HL-60/S4 treated with phorbol 12-myristate 13-acetate at 8.2 ng/mL for 4 days and 3 days (cell line): ENCODE results near the gene FASN.

Source experiments
- in situ Hi-C: fragments of 300-500 bp; cut with MboI; formaldehyde crosslinking; loops from 2 replicates; pipeline ENCODE4 v1.15.0; 2022; ENCODE audit warnings: low sequenced_read_pairs

The FASN gene

DNA sequence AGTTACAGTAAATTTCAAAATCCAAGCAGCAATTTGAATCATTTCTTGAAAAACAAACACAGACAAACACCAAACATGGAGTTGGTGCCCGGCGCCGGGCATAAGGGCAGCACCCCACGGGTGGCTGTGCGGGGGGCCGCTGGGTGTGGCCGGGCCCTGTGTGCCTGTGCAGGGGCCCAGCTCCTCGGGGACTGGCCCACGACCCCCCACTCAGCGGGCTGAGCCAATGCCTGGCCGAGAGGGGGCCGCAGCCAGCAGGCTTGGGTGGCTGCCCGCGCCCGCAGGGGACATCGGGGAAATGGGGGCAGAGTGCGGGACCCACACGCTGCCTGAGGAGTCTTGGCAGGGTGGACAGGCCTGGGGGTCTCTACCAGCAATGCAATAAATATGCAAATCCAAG is 19.6 kb downstream of the FASN start:
- in situ Hi-C loops: no loop called here

DNA sequence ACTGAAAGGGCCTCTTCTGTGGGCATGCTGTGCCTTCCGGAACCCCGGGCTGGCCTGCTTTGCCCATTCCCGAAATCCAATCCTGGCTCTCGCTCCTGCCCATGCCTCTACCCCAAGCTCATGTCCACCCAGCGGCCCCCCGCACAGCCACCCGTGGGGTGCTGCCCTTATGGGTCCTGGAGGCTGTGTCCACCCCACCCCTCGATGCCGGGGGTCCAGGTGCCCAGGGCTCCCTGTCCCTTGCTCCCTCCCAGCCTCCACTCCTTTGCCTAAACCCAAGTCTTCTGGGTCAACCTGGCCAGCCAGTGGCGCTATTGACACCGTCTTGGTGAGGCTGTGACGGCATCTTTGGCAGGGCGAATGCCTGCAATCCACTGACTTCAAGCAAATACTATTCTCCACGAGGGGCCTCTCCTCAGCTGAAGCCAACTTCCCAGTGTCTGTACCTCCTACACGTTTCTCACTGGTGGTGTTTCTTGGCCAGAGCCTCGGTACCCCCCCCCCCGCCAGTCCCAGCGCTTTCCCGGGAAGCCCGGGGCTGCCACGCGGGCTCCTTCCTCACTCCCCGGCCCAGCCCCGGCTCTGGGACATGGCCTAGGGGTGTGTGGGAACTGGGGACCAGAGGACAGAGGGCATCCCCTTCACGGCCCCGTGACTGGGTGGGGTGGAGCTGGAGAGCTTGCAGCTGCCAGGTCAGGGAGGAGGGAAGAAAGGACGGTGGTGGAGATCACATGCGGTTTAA is 20.2 kb downstream of the FASN start:
- in situ Hi-C loops: no loop called here

DNA sequence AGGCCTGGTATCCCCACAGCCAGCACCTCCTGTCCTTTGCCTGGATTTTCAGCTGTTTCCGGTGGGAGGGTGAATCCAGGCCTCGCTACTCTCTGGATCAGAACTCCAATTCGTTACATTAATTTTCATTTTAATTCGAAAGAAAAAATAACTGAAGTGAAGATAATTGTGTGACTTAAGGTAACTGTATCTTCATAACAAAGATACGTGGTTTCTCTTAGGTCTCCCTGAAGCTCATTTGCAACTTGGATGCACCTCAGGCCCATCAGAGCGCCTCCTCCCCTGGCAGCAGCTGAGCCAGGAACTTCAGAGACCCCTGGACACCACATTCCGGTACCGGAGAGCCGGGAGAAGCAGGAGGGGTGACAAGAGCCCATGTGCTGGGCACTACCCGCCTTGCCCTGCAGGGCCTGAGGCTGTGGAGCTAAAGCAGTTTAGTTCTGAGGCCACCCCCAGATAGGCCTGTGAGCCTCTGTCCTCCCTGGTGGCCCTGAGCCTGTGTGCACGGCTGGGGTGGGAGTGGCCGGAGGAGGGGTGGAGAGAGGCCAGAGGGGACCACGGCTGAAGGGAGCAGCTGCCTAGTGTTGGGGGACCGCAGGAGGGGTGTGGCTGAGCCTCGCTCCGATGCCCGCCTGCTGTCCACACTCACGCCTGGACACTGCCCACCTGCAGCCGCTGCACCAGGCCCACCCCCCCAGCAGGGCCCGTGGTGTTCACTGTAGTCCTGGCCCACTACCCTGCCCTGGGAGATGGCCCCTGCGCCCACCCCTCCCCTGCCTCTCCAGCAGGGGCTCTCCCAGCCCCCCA is 21.0 kb downstream of the FASN start:
- in situ Hi-C loops: no loop called here

DNA sequence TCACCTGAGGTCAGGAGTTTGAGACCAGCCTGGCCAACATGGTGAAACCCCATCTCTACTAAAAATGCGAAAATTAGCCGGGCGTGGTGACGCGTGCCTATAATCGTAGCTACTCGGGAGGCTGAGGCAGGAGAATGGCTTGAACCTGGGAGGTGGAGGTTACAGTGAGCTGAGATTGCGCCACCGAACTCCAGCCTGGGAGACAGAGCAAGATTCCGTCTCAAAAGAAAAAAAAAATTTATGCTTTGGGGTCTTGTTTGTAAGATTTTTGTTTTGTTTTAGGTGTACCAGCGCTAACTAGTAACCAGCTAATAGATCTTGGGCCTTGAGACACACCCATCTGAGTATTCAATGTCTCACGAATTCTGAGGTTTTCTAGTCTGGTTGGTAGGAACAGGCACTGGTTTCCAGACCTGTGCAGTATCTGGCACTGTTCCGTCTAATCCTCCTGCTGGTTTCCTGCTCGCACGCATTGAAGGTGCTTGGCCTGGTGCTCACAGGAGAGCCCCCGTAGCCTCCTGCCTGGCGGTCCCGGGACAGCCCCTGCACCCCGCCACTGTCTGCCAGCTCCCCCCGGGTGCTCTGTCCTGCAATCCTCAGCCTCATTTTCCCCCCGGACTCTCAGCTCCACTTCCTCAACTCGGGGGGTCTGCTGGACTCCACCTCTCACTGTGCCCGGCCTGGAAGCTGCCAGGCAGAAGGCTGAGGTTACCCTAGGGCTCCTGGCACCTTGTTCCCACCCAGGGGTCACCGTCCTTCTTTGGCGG is 21.8 kb downstream of the FASN start:
- in situ Hi-C loops: no loop called here

DNA sequence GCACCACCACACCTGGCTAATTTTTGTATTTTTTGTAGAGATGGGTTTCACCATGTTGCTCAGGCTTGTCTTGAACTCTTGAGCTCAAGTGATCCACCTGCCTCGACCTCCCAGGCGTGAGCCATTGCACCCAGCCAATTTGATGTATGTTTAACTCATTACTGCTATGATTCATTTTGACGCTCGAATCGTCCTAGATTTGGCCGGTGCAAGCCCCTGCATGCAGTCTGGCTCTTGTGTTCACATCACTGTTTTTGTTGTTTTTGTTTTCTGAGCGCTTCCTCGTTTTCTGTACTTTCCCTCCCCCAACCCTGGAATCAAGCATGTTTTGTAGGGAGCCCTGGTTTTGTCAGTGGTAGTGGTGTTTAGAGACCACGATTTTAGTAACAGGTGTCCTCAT is 24.6 kb downstream of the FASN start:
- in situ Hi-C loops: no loop called here

DNA sequence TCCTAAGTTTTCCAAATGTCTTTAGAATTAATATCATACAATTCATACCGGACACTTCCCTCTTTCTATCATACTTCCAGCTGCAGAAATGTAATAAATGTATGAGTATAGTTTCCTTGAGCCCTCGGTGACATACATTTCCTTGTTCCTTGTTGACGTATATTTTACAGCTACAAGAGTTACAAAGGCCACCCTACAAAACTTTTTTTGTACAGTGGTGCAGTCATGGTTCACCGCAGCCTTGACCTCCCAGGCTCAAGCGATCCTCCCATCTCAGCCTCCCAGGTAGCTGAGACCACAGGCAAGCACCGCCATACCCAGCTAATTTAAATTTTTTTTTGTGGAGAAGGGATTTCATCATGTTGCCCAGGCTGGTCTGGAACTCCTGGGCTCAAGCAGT is 25.2 kb downstream of the FASN start:
- in situ Hi-C loops: no loop called here

DNA sequence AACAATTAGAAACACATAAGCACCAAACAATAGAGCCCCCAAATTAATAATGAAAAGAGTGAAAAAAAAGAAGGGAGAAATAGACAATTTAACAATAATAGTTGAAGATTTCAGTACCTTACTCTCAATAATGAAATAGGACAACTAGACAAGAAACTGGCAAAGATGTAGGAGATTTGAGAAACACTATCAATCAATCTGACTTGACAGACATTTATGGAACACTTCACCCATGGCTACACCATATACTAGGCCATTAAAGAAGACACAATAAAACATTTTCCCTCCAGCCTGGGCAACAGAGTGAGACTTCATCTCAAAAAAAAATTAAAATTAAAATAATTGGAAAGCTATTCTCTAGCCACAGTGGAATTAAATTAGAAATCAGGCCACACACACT is 27.4 kb downstream of the FASN start:
- in situ Hi-C loops: no loop called here

DNA sequence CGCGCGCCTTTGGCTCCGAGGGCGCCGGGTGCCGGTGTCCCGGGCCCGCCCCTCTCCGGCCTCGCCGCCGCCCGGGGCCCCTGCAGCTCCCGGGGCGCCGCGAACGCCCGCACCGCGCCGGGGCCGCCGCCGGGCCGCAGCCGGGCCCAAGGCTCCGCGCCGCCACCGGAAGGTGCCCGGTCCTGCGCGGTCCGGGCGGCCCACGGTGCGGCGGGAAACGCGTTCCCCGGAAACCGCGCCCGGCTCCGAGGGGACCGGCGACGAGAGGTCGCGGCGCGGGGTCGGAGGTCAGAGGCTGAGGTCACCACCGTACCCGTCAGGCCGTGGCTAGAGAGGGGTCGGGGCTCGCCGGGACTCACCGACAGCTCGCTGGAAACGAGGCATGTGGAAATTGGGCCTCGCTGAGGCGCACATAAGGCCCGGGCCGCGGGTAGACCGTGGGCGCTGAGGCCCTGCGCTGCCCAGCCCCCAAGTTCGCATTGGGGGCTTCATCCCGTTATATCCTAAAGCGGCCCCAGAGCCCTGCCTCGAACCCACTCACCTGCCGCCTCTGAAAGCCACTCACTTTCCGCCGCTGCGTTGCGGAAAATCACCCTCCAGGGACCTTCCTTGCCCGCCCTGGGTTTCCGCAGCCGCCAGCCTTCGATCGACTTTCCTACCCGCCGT is 32.3 kb downstream of the FASN start, which contains the start of gene DUS1L:
TSS of gene DUS1L (minus strand) at position 167 of the 666 bp plus-strand sequence. CDS start 745 bp downstream, outside the sequence.
- in situ Hi-C loops: no loop called here

DNA sequence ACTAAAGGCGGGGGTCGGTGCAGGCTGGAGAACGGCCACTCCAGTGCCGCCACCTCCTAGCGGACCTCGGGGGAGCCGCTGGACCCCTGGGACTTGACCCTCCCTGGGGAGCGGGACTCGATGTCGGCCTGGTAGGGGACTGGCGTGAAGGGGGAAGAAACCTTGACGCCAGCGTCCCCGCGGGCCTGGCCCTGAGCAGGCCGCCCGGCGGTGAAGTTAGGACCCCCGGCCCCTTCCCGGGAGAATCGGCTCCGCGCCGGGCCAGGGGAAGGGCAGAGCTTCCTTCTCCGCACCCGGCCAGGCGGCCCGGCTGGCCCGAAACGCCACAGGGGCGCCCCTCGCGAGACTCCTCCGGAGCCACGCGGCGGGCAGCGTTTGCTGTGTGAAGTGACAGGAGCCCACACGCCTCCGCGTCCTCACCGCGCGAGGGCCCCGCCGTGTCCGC is 32.8 kb downstream of the FASN start:
- in situ Hi-C loops: no loop called here

DNA sequence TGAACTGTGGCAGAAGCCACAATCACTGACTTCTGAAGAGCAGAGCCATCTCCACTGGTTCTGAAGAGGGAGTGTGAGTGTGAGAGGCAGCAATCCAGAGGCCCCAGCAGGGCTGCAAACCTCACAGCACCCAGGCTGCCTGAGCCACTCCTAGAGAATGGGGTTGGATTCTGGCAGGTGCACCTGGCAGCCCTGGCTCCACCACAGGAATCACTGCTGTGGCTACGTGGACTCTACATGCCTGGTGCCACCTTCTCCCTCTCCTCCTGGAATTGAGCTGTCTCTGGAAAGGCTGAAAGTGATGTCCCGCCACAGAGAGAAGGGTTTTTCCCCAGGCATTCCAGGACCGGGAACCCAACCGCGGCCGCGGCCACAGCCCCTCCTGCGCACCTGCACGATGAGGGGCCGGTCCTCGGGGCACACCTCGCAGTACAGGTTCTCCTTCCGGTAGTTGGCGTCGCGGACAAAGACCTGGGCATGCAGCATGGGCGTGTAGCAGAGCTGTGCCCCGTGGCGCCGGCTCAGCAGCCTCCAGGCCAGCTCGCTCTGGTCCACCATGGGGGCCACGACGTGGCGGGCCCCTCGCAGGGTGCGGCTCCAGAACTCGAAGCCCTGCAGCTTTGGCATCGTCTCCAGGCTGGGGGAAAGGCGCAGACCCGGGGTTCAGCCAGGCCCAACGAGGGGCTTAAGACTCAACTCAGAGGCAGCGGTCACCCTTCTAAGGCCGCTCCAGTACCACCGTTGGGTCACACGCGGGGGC is 33.4 kb downstream of the FASN start:
- in situ Hi-C loops: no loop called here

DNA sequence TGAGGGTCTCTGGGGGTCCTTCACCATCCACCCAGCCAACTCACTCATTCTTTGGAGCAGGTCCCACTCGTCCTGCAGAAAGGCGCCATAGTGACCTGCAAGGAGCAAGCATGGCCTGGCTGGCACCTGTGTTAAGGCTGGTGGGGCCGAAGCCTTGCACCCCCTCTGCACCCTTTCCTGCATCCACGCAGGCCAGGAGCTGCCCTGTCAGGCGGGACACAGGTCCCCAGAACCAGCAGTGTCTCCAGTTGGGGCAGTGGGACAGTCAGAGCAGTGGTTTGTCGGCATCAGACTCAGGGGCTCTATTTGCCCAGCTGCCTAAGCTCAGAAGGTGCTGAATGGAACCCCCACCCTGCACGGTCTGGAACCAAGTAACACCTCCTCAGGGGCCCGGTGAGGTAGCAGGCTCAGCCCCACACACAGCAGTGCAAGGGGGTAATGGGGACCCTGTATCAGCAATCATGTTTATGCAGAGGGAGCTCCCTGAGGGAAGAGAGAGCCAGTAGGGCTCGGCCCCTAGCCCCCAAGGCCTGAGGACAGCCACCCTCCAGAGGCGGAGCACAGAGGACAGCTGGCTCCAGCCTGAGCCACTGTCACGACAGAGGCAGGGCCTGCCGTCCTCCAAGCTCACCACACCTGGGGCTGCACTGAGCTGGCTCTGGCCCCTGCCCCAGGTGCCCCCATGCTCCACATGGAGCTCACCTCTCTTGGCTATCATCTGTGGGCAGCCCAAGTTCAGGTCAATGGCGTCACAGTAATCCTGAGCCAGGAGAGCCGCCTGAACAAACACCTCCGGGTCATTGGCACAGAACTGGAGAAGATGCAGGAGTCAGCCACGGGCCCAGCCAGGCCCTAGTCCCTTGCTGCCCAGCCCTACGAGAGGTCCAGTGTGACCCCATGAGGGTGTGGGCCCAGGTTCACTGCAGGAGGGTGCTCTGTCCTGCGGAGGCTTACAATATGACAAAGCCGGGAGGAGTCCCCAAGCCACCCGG is 34.3 kb downstream of the FASN start:
- in situ Hi-C loops: no loop called here

DNA sequence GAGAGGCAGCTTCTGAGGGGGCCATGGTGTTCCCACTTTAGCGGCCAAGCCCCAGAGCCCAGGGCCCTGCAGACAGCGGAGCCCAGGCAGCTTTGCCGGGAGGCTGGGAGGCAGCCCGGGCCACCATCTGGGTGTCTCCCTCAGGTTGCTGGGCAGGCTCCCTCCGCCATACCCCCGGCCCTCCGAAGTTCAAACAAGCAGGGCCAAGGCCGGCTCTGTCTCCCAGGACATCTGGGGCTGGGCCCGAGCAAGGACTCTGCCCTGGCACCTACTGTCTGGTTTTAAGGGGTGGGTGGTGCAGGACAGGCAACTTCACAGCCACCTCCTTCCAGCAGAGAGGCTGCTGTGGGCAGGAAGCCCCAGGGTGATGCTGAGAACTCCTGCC is 35.1 kb downstream of the FASN start:
- in situ Hi-C loops: no loop called here

DNA sequence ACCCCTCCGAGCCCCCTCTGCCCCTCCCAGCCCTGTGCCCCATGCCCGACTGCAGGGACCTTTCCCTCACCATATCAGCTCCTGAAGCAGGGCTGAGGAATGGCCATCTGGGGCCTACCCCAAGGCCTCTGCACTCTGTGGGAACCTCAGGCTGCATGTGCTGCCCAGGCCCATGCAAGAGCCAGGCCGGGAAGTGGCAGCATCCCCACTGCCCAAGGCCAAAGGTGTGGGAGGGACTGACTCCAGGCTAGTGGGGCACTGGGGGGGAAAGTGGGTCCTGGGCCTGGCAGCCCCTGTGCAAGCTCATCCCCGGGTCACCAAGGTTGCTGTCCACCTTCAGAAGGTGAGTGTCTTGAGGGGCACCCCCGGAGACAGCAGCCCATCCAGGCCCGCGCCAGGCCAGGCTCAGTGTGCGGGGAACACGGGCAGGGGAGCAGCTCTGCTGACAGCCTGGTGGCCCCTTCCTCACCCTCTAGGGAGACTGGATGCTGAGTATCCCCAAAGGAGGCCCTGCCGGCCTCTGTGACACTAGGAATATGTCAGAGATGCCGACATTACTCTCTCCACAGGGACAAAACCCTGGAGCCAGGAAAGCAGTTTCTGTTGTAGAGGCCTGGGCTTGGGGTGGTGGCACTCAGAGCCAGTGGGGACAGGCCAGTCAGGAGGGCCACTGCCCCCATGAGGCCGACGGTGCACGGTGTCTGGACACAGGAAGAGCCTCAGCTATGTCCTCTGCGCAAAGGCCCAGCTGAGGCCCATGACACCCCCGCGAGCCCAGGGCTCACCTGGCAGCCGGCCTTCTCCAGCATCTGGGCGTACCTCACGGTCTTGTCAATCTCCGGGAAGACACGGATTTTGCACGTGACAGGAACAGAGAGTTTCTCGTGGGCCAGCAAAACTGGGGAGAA is 35.7 kb downstream of the FASN start:
- in situ Hi-C loops: no loop called here

DNA sequence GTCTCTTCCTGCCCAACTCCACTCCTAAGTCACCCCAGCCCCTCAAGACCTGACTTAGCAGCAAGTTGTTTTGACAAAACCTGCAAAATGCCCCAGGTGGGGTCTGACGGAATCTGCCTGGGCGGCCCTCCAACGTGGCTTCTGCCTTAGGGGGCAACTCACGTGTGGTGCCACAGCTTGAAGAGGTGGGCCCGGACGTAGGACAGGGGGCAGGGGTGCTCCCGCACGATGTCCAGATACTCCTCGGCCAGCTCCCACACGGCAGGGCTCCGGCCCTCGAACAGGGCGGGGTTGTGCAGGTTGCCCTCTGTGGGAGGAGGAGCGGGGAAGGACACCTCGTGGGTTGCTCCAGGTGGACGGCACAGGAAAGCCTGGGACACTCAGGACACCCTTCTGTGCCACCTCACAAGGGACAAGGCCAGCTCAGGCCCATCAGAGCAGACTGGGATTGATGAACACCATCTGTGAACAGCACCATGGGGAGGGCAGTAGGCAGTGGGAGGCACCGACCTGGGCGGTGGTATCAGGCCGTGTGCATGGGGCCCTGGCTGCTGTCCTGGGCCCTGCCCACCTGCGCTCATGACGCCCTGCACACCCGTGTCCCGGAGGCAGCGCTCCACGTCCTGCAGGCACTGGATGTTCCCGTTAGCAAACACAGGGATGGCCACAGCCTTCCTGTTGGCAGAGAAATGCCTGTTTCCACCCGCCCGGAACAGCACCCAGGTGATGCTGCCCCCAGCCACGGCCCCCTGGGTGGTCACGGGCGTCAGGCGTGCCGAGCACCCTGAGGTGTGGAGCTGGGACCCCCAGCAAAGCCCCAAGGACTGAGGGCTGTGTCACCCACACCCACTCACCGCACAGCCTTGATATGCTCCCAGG is 36.8 kb downstream of the FASN start:
- in situ Hi-C loops: no loop called here

DNA sequence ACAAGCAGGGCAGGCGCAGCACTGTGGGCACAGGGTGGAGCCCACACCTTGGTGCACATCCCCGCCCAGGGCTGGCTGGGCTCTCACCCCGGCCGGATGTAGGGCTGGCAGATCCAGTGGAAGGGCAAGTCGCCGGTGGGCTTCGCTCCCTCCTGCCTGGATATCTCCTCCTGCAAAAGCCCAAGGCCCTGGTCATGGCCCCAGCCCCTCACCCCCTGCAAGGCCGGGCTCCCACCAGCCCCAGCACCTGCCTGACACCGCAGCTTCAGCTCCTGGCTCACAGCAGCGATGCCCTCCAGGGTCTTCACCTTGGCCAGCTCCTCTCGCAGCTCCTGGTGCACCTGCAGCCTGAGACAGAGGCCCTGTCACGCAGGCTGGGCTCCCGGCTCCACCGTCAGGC is 37.4 kb downstream of the FASN start:
- in situ Hi-C loops: no loop called here

DNA sequence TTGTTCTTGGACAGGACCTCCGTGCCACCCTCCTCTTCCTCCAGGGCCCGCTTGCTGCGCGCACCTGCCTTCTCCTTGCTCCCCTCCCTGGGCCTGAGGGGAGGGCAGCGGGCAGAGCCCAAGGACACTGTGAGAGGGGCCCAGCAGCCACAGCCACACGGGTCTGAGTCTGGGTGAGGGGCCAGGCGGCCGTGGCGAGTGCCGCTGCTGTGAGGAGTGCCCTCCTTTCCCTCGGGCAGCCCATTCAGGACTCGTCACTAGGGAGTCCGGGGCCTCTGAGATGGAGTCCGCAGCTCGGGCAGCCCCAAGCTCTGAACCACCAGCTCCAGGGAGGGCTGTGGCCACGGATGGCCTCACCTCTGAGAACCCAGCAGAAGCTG is 38.0 kb downstream of the FASN start:
- in situ Hi-C loops: no loop called here
